Naive B cell (primary cell): ENCODE data around the gene ZNF81. TPM values are rescaled to one million over a fixed set of nuclear protein-coding genes. Genes with fewer than 3 reads are reported as not detected.

Source experiments
- ATAC-seq, 2 donors: fragments of 150-1000 bp; cut with Tn5 transposase; 2 replicates each; pipeline ENCODE4 v1.10.0; 2021; ENCODE audit warnings: low read depth in 2 of 2, mild to moderate bottlenecking in 2 of 2, moderate library complexity in 2 of 2
- DNase-seq: peaks from one replicate; pipeline ENCODE4 v3.0.0; 2022
- H3K27ac Mint-ChIP-seq, 6 donors: one replicate each; pipeline ENCODE4 v1.8.0; 2020 to 2022; ENCODE audit warnings: mild to moderate bottlenecking in 6 of 6, mixed read lengths in 6 of 6, moderate library complexity in 5 of 6, inconsistent platforms in 2 of 6
- H3K27me3 Mint-ChIP-seq, 3 donors: one replicate each; pipeline ENCODE4 v1.8.0; 2021 to 2022; ENCODE audit warnings: mixed read lengths in 3 of 3, mild to moderate bottlenecking in 1 of 3
- H3K36me3 Mint-ChIP-seq, 2 donors: one replicate each; pipeline ENCODE4 v1.8.0; 2020 to 2022; ENCODE audit warnings: mixed read lengths in 2 of 2, inconsistent platforms in 1 of 2, mild to moderate bottlenecking in 1 of 2
- H3K4me1 Mint-ChIP-seq, 3 donors: one replicate each; pipeline ENCODE4 v1.8.0; 2020 to 2022; ENCODE audit warnings: mixed read lengths in 3 of 3, inconsistent platforms in 1 of 3, mild to moderate bottlenecking in 1 of 3, moderate library complexity in 1 of 3
- H3K4me3 Mint-ChIP-seq, 8 donors: one replicate each; pipeline ENCODE4 v1.8.0; 2020 to 2022; ENCODE audit warnings: mild to moderate bottlenecking in 8 of 8, mixed read lengths in 8 of 8, moderate library complexity in 8 of 8, inconsistent platforms in 2 of 8
- H3K9me3 Mint-ChIP-seq, 7 donors: one replicate each; pipeline ENCODE4 v1.8.0; 2020 to 2022; ENCODE audit warnings: mixed read lengths in 7 of 7, mild to moderate bottlenecking in 5 of 7, inconsistent platforms in 2 of 7, moderate library complexity in 1 of 7
- polyA plus RNA-seq, 6 donors: library from polyadenylated mRNA; unstranded; fragments of 300-500 nt; fragmentation: Illumina TruSeq; gene quantifications; one replicate each; pipeline ENCODE4 v1.2.3, GENCODE V29; 2021; ENCODE audit warnings: low read depth in 6 of 6

ZNF81 gene
- polyA plus RNA-seq, 6 donors from 2014 or later = 3.4 to 6.3 (median 5.2) TPM; not detected in 1

GRCh38 chrX:47859686-47860085 is 23.0 kb downstream of the ZNF81 start:
- H3K9me3 Mint-ChIP-seq = peaks cover 0 to 4% (median 0%) of the 10 kb centered on the region in 7 donors
- peaks cover 0 to 18% of the 10 kb centered on the region in 2 donors for H3K36me3 Mint-ChIP-seq
- no peaks in the 10 kb centered on the region for H3K4me1 Mint-ChIP-seq
- H3K27me3 Mint-ChIP-seq = no peaks in the 10 kb centered on the region
- H3K27ac Mint-ChIP-seq = no peak overlapping the region
- ATAC-seq (no peak), DNase-seq (no peak)
- no peak overlapping the region for H3K4me3 Mint-ChIP-seq

- ATAC-seq (no peak), DNase-seq (no peak)
- Mint-ChIP-seq H3K9me3 (peaks cover 0 to 4% (median 0%) of the 10 kb centered on the region in 7 donors), H3K4me3 (no peak overlapping the region), H3K27ac (peak overlapping the region in 1 of 6 donors; percentile 54), H3K27me3 (no peaks in the 10 kb centered on the region), H3K36me3 (peaks cover 0 to 18% of the 10 kb centered on the region in 2 donors), H3K4me1 (no peaks in the 10 kb centered on the region)
Measured at GRCh38 chrX:47862680-47863079, 26.0 kb downstream of the ZNF81 start.

- Mint-ChIP-seq H3K4me3 (no peak overlapping the region), H3K9me3 (peaks cover 0 to 4% (median 0%) of the 10 kb centered on the region in 7 donors), H3K4me1 (no peaks in the 10 kb centered on the region), H3K27me3 (no peaks in the 10 kb centered on the region), H3K27ac (no peak overlapping the region), H3K36me3 (peaks cover 0 to 18% of the 10 kb centered on the region in 2 donors)
- ATAC-seq = no peak
- DNase-seq = no peak
Measured at GRCh38 chrX:47863187-47863586, 26.5 kb downstream of the ZNF81 start.

- ATAC-seq = no peak
- no peaks in the 10 kb centered on the region for H3K27me3 Mint-ChIP-seq
- H3K4me3 Mint-ChIP-seq = no peak overlapping the region
- H3K9me3 Mint-ChIP-seq = peaks cover 0 to 4% (median 0%) of the 10 kb centered on the region in 7 donors
- no peak overlapping the region for H3K27ac Mint-ChIP-seq
- DNase-seq = no peak
- peaks cover 0 to 16% of the 10 kb centered on the region in 2 donors for H3K36me3 Mint-ChIP-seq
- H3K4me1 Mint-ChIP-seq = no peaks in the 10 kb centered on the region
Measured at GRCh38 chrX:47864300-47864699, 27.6 kb downstream of the ZNF81 start.

- H3K4me1 Mint-ChIP-seq = no peaks in the 10 kb centered on the region
- H3K27ac Mint-ChIP-seq = no peak overlapping the region
- H3K27me3 Mint-ChIP-seq = no peaks in the 10 kb centered on the region
- no peak for DNase-seq
- H3K36me3 Mint-ChIP-seq = peaks cover 0 to 13% of the 10 kb centered on the region in 2 donors
- no peak for ATAC-seq
- no peak overlapping the region for H3K4me3 Mint-ChIP-seq
- peaks cover 0 to 4% (median 0%) of the 10 kb centered on the region in 7 donors for H3K9me3 Mint-ChIP-seq
Measured at GRCh38 chrX:47864785-47865184, 28.1 kb downstream of the ZNF81 start.

- Mint-ChIP-seq H3K9me3 (peaks cover 0 to 32% (median 14%) of the 10 kb centered on the region in 7 donors), H3K27ac (no peak overlapping the region), H3K4me1 (peaks cover 0 to 10% (median 9%) of the 10 kb centered on the region in 3 donors), H3K27me3 (no peaks in the 10 kb centered on the region), H3K36me3 (peaks cover 15 to 28% of the 10 kb centered on the region in 2 donors), H3K4me3 (no peak overlapping the region)
- ATAC-seq = no peak
- DNase-seq = no peak
Measured at GRCh38 chrX:47873123-47873522, 36.4 kb downstream of the ZNF81 start.

- peak overlapping the region in 3 of 8 donors; percentile 5 to 64 (median 49) for H3K4me3 Mint-ChIP-seq
- H3K36me3 Mint-ChIP-seq = peaks cover 20 to 24% of the 10 kb centered on the region in 2 donors
- peaks cover 0 to 10% (median 9%) of the 10 kb centered on the region in 3 donors for H3K4me1 Mint-ChIP-seq
- H3K27ac Mint-ChIP-seq = peak overlapping the region in 2 of 6 donors; percentile 10 to 67
- H3K9me3 Mint-ChIP-seq = peaks cover 0 to 20% (median 12%) of the 10 kb centered on the region in 7 donors
- ATAC-seq = no peak
- no peak for DNase-seq
- H3K27me3 Mint-ChIP-seq = no peaks in the 10 kb centered on the region
Measured at GRCh38 chrX:47877327-47877726, 40.6 kb downstream of the ZNF81 start.

GRCh38 chrX:47878198-47878597 is 41.5 kb downstream of the ZNF81 start:
- no peak overlapping the region for H3K4me3 Mint-ChIP-seq
- H3K4me1 Mint-ChIP-seq = peaks cover 0 to 10% (median 9%) of the 10 kb centered on the region in 3 donors
- H3K27ac Mint-ChIP-seq = no peak overlapping the region
- DNase-seq (no peak), ATAC-seq (no peak)
- peaks cover 0 to 11% (median 6%) of the 10 kb centered on the region in 7 donors for H3K9me3 Mint-ChIP-seq
- H3K27me3 Mint-ChIP-seq = no peaks in the 10 kb centered on the region
- peaks cover 16 to 20% of the 10 kb centered on the region in 2 donors for H3K36me3 Mint-ChIP-seq

- no peaks in the 10 kb centered on the region for H3K27me3 Mint-ChIP-seq
- H3K4me3 Mint-ChIP-seq = no peak overlapping the region
- DNase-seq (no peak), ATAC-seq (no peak)
- peaks cover 0 to 10% (median 6%) of the 10 kb centered on the region in 3 donors for H3K4me1 Mint-ChIP-seq
- H3K9me3 Mint-ChIP-seq = peaks cover 0 to 6% (median 0%) of the 10 kb centered on the region in 7 donors
- H3K27ac Mint-ChIP-seq = no peak overlapping the region
- peaks cover 3 to 10% of the 10 kb centered on the region in 2 donors for H3K36me3 Mint-ChIP-seq
Measured at GRCh38 chrX:47879463-47879862, 42.8 kb downstream of the ZNF81 start.

- ATAC-seq = no peak
- H3K4me3 Mint-ChIP-seq = no peak overlapping the region
- peak overlapping the region in 2 of 6 donors; percentile 5 to 76 for H3K27ac Mint-ChIP-seq
- H3K4me1 Mint-ChIP-seq = peaks cover 0 to 10% (median 6%) of the 10 kb centered on the region in 3 donors
- peaks cover 0 to 6% (median 0%) of the 10 kb centered on the region in 7 donors for H3K9me3 Mint-ChIP-seq
- H3K36me3 Mint-ChIP-seq = peaks cover 0 to 5% of the 10 kb centered on the region in 2 donors
- no peak for DNase-seq
- H3K27me3 Mint-ChIP-seq = no peaks in the 10 kb centered on the region
Measured at GRCh38 chrX:47880927-47881326, 44.2 kb downstream of the ZNF81 start.

GRCh38 chrX:47885501-47885900 is 48.8 kb downstream of the ZNF81 start:
- ATAC-seq (no peak), DNase-seq (no peak)
- peaks cover 0 to 15% of the 10 kb centered on the region in 2 donors for H3K36me3 Mint-ChIP-seq
- no peaks in the 10 kb centered on the region for H3K9me3 Mint-ChIP-seq
- no peak overlapping the region for H3K4me3 Mint-ChIP-seq
- no peak overlapping the region for H3K27ac Mint-ChIP-seq
- no peaks in the 10 kb centered on the region for H3K4me1 Mint-ChIP-seq
- no peaks in the 10 kb centered on the region for H3K27me3 Mint-ChIP-seq

- DNase-seq (no peak), ATAC-seq (no peak)
- H3K36me3 Mint-ChIP-seq = peaks cover 0 to 11% of the 10 kb centered on the region in 2 donors
Measured at GRCh38 chrX:47898024-47898423, 61.3 kb downstream of the ZNF81 start.

GRCh38 chrX:47900833-47901232 is 64.1 kb downstream of the ZNF81 start:
- peak overlapping the region in 1 of 8 donors; percentile 44 for H3K4me3 Mint-ChIP-seq

More at GRCh38 chrX:47898024-47898423, 61.3 kb downstream of the ZNF81 start:
- H3K27me3 Mint-ChIP-seq = no peaks in the 10 kb centered on the region
- no peak overlapping the region for H3K4me3 Mint-ChIP-seq
- peaks cover 4 to 11% (median 6%) of the 10 kb centered on the region in 3 donors for H3K4me1 Mint-ChIP-seq
- peak overlapping the region in 3 of 6 donors; percentile 20 to 30 (median 23) for H3K27ac Mint-ChIP-seq
- peaks cover 0 to 6% (median 0%) of the 10 kb centered on the region in 7 donors for H3K9me3 Mint-ChIP-seq

GRCh38 chrX:47902161-47902560 is 65.5 kb downstream of the ZNF81 start:
- Mint-ChIP-seq H3K27ac (no peak overlapping the region), H3K27me3 (no peaks in the 10 kb centered on the region), H3K4me3 (no peak overlapping the region), H3K9me3 (no peaks in the 10 kb centered on the region), H3K36me3 (no peaks in the 10 kb centered on the region), H3K4me1 (peaks cover 4 to 11% (median 6%) of the 10 kb centered on the region in 3 donors)
- ATAC-seq (no peak), DNase-seq (no peak)

More at GRCh38 chrX:47900833-47901232, 64.1 kb downstream of the ZNF81 start:
- peaks cover 0 to 2% (median 0%) of the 10 kb centered on the region in 7 donors for H3K9me3 Mint-ChIP-seq
- H3K36me3 Mint-ChIP-seq = no peaks in the 10 kb centered on the region
- H3K27ac Mint-ChIP-seq = peak overlapping the region in 4 of 6 donors; percentile 22 to 67 (median 28)
- H3K4me1 Mint-ChIP-seq = peaks cover 4 to 11% (median 6%) of the 10 kb centered on the region in 3 donors
- no peaks in the 10 kb centered on the region for H3K27me3 Mint-ChIP-seq
- ATAC-seq (peak; percentile 81 to 82), DNase-seq (no peak)
